Left renal pelvis (tissue), 4 donors: Measurements from ENCODE around the gene SPOPL. TPM values are rescaled to one million over a fixed set of nuclear protein-coding genes. Genes with fewer than 3 reads are reported as not detected.

Experiments
- DNase-seq, 4 donors: peaks; one replicate each; pipeline ENCODE4 v3.0.0-alpha.2; 2013; ENCODE audit warnings: low read depth in 4 of 4, low spot score in 3 of 4
- polyA plus RNA-seq, 4 donors: library from polyadenylated mRNA; unstranded; fragments of 120-200 nt; gene quantifications; one replicate each; pipeline ENCODE4 v1.2.1, GENCODE V29; 2013; ENCODE audit not compliant: insufficient read length in 4 of 4

Gene SPOPL
- polyA plus RNA-seq, 4 donors: 17.1 to 29.7 (median 27.0) TPM

GRCh38 chr2:138493334-138493733 lies 8.2 kb upstream of the SPOPL start:
- no peak for DNase-seq

GRCh38 chr2:138494265-138494966 lies 7.2 kb upstream of the SPOPL start:
- DNase-seq: no peak

- no peak for DNase-seq
These were observed 6.2 kb upstream of the SPOPL start for GRCh38 chr2:138495384-138495783.

- DNase-seq: no peak
These were observed 5.4 kb upstream of the SPOPL start for GRCh38 chr2:138496096-138496651.

GRCh38 chr2:138497294-138497693 lies 4.3 kb upstream of the SPOPL start:
- DNase-seq: no peak

GRCh38 chr2:138499684-138500083 lies 1.9 kb upstream of the SPOPL start:
- no peak for DNase-seq

GRCh38 chr2:138500592-138501424 lies 762 bp upstream of the SPOPL start:
- peak in 1 of 4 donors; percentile 42 for DNase-seq

- DNase-seq: no peak
These were observed 901 bp downstream of the SPOPL start for GRCh38 chr2:138502255-138503086.

- DNase-seq: no peak
These were observed 1.5 kb downstream of the SPOPL start for GRCh38 chr2:138503087-138503442.

GRCh38 chr2:138503652-138504051 lies 2.1 kb downstream of the SPOPL start:
- no peak for DNase-seq

GRCh38 chr2:138504092-138504491 lies 2.5 kb downstream of the SPOPL start:
- DNase-seq: no peak

- no peak for DNase-seq
These were observed 3.1 kb downstream of the SPOPL start for GRCh38 chr2:138504546-138505235.

GRCh38 chr2:138507267-138507666 lies 5.7 kb downstream of the SPOPL start:
- no peak for DNase-seq

- DNase-seq: no peak
These were observed 8.7 kb downstream of the SPOPL start for GRCh38 chr2:138510319-138510718.

- DNase-seq: no peak
These were observed 11.1 kb downstream of the SPOPL start for GRCh38 chr2:138512672-138513071.

GRCh38 chr2:138514173-138514572 lies 12.6 kb downstream of the SPOPL start:
- no peak for DNase-seq

GRCh38 chr2:138515092-138515491 lies 13.5 kb downstream of the SPOPL start:
- no peak for DNase-seq

- DNase-seq: no peak
These were observed 14.6 kb downstream of the SPOPL start for GRCh38 chr2:138516030-138516704.

- DNase-seq: no peak
These were observed 17.3 kb downstream of the SPOPL start for GRCh38 chr2:138518860-138519259.

- no peak for DNase-seq
These were observed 20.3 kb downstream of the SPOPL start for GRCh38 chr2:138521821-138522220.
